DMS153 (cell line): Measurements from ENCODE around the gene CLCA1.
A peak's percentile ranks its signal among the peaks of the same experiment; 100 is the strongest.

Source experiments
- DNase-seq: peaks from one replicate; lab custom pipeline; 2025; lab: John Stamatoyannopoulos, UW

Gene CLCA1

DNA sequence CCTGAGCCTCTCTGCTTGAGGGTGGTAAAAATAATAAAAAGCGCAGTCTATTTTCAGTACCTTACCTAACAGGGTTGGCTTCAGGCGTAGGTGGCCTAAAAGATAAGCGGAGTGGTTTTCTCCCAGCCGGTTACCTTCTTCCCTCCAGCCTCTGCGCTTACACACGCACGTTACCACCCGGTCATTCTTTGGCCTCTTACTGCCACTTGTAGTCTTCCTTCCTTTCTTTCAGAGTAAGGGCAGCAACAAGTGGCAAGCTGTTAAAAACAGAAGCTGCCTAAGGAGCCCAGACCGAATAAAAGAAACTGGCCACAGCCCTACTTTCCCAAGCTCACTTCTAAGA is 35.4 kb downstream of the CLCA1 start:
- no peak for DNase-seq

DNA sequence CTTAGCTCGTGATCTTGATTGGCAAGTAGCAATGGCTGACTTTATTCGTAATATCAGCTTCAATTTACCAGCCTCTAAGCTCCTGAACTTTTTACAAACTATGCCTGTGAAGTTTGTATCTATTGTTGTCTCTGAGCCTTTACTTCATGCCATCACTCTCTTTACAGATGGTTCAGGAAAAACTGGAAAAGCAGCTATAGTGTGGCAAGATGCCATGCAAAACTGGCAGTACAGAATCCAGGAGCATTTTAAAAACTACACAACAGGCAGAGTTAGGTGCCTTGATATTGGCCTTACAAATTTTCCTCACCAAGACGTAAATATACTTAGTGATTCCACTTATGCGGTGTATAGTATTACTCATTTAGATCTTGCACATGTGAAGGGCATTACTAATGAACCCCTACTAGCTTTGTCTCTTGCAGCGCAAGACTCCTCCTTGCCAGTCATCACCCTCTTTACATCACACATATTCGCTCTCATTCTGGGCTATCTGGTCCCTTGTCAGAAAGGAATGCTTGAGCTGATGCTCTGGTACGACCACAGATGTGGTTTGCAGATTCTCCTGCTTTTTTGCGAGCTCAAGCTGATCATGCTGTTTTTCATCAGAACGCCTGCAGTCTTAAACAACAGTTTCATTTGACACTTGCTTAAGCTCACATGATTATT is 36.3 kb downstream of the CLCA1 start:
- DNase-seq, result no peak

DNA sequence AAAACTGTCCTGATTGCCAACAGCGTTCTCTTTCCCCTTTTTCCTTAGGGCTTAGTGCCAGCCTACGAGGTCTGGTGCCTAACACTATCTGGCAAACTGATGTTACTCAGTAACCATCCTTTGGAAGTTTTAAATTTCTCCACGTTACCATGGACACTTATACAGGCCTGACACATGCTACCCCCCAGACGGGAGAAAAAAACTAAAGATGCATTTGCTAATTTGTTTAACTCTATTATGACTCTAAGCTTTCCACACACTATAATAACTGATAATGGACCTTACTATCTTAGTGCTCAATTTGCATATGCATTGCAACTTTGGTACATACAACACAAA is 36.8 kb downstream of the CLCA1 start:
- DNase-seq, result no peak

DNA sequence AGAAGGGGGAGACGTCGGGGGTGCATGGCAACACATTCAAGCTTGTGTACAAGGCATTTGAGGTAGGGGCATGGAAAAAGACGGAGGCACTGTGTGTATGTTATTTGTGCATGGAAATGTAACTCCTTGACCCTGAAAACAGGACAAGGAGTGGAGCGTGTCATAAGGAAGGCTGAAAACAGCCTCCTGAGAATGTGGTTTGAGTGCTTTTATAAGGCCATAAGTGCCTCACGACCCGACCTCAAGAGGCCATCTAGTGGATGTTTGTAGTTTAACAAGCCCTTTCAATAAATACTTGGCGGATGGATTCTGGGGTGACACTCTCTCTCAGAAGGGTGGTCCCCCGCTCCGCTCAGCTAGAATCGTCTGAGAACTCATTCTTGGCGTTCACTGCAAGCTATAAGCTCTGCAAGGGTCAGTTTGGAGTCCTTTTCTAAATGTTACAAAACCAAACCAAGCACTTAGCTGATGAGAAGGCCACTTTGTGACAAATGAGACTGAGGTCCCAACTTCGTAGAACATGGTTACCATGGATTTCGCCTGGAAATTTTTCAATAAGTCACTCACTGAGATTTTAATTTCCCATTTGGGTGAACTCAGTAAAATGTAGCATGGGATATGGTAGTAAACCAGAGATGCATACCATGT is 39.3 kb downstream of the CLCA1 start:
- peak; percentile 23 for DNase-seq

DNA sequence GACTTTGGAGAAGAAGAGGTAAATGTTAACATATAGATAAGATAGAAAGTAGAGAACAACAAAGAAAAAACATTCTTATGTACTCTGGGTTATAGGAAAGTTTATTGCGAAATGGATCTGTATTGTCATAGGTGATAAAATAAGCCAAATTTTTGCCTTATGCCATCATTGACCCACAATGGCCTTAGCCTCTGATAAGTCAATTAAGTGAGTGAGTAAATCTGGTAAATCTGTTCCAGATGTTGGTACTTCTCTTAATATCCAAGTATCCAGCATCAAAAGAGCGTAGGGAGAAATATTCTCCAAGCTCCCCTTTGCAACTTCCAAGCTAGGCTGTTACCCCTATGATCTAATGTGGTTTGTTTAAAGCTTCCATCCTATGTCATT is 39.8 kb downstream of the CLCA1 start:
- DNase-seq, result no peak

DNA sequence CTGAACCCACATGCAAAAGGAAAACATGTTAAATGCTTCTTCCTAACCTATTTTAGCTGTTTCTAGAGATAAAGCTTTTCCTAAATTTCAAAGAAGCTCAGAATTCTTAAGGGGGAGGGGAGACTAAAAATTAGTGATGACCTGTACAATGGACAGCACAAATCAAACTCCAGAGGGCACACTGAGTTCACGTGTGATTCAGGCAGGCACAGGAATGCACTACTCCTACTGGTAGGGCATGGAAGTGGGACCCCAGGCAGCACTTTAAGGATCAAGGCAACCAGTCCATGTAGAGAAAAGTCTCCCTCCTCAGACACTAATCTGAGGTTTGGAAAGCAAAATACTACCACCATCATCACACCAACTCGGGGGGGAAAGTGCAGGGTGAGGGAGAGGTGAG is 46.9 kb downstream of the CLCA1 start:
- DNase-seq, result peak; percentile 12

DNA sequence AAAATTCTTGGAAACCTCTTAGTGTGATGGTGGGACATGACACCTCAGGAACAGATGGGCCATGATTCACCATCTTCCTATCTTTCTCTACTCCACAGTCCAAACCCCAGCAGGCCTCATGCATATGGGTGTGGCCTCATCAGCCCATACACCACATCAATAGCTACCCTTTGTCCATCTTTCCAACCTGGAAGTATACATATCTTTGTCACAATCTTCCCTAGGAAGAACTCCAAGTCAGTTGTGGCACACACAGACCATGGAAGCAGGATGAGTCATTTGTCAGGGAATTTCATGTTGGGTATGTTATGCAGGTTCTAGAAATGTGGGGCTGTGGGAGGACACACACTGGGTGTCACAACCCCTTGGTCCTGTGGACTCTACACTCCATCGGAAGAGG is 47.6 kb downstream of the CLCA1 start:
- DNase-seq, result no peak

DNA sequence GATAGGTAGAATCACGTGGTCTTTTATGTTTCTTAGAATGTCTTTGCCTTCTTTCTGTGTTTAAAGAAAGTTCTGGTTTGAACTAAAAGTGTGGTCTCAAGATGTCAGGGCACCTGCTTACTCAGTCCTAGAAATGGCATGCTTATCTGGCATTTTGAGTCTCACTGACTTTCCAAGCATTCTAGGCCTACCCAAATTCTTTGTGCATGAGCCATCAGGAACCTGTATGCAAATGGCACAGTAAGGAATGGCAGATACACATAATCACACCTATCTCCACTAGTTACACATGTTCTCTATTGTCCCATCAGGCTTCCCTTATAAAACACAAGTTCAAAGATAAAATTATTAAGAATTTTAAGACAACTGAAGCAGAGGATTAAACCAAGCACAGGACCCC is 48.6 kb downstream of the CLCA1 start:
- peak; percentile 1 for DNase-seq

DNA sequence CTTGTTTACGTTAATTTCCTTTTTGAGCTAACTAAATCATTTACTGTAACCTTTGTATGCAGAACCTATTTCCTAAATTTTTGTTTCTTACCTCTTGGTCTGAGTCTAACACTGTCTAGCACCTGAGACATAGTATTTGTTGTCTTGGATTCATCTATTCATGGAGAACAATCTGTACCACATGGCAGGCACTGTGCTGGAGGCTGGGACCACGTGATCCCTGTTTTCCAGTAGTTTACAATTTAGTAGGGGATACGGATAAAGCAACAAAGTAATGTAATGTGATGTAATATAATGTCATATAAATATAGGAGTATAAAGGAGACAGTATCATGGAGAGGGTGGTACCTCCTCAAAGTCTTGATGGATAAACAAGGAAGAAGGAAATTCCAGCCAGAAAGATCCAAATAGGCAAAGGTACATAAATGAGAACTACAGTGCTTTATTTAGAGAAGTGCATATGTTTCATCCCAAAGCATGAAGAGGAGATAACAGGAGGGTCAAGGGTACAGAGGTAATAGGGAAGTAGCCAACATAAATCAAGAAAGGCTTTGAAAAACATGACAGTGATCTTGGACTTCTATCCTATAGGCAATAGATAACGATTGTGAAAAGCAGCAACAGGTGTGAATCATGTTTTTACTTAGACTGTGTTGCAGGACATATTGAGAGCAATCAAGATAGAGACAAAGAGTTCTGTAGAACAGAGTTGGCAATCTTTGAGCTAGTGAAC is 52.2 kb downstream of the CLCA1 start:
- DNase-seq, result no peak

DNA sequence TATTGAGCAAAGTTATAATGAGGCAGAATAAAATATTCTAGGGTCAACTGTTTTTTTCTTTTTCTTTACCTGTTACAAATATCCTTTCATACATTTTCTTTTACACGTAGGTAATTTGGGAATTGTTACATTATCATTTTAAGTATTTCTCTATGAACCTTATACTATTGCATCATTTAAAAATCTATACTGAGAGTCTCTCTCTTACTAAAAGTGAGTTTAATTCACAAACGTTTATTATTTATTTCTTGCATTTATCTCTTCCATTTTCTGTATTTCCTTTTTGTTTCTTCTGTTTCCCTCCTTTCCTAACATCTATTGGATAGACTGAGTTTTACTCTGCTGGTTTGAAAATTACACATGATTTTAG is 52.8 kb downstream of the CLCA1 start:
- no peak for DNase-seq

DNA sequence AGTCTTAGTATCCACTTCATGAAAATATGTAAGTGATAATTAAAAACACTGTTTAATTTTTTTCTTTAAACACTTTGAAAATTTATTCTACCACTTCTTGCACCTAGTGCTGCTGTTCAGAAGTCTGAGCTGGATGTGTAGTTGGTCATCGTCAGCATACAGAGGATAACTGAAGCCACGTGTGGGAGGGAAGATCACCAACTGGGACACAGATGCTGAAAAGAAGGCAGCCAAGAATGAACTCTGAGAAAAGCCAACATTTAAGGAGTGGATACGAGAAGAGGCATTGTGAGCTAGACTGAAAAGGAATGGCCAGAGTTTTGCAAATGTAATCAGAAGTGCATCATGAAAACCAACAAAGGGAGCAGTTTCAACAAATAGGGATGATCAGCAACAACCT is 53.5 kb downstream of the CLCA1 start:
- DNase-seq, result no peak

DNA sequence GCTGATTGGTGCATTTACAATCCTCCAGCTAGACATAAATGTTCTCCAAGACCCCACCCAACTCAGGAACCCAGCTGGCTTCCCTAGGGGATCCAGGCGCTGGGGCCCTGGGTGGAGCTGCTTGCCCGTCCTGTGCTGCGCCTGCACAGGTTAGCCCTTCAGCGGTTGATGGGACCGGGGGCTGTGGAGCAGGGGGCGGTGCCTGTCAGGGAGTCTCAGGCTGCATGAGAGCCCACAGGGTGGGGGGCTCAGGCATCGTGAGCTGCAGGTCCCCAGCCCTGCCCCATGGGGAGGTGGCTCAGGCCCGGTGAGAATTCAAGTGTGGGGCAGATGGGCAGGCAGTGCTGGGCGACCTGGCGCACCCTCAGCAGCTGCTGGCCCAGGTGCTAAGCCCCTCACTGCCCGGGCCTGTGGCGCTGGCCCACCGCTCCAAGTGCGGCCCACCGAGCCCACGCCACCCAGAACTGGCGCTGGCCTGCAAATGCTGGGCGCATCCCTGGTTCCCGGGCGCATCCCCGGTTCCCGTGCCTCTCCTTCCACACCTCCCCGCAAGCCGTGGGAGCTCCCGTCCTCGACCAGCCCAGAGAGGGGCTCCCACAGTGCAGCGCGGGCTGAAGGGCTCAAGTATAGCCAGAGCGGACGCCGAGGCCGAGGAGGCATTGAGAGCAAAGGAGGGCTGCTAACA is 55.1 kb downstream of the CLCA1 start:
- no peak for DNase-seq

DNA sequence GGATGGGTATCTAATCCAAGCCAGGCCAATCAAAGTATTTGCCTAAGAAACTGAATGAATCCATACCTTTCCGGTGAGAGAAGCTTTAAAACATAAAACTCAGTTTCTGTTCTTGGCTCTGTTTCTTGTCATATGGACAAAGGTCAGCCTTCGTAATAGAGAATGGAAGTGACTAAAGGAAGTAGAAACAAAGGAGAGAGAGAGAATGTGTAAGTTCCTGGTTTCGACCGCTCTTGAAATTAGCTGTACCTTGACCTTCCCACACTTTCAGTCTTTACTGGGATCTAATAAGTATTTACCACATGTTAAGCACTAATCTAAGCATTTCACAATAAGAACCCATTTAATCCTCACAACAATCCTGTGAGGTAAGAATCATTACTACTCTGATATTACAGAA is 58.6 kb downstream of the CLCA1 start:
- no peak for DNase-seq

DNA sequence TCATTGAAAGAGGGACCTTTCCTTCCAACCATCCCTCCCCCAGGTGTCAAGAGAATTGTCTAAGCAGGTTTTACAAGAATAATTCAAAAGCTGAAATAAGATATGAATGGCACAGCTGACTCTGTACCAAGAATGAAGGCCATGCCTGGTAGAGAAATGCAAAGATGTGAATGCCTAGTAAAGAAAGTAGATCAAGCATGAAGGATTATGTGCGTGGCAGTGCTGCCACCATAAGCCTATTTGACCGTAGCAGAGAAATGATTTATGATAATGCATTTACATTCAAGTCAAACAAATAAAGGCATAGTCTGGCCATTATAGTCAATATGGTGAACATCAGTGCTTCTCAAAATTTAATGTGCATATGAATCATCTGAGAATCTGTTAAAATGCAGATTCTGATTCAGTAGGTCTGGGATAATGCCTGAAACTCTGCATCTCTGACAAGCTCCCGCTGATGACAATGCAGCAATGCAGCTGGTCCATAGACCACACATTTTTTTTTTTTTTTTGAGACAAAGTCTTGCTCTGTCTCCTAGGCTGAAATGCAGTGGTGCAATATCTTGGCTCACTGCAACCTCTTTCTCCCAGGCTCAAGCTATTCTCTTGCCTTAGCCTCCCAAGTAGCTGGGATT is 61.6 kb downstream of the CLCA1 start:
- DNase-seq, result no peak

DNA sequence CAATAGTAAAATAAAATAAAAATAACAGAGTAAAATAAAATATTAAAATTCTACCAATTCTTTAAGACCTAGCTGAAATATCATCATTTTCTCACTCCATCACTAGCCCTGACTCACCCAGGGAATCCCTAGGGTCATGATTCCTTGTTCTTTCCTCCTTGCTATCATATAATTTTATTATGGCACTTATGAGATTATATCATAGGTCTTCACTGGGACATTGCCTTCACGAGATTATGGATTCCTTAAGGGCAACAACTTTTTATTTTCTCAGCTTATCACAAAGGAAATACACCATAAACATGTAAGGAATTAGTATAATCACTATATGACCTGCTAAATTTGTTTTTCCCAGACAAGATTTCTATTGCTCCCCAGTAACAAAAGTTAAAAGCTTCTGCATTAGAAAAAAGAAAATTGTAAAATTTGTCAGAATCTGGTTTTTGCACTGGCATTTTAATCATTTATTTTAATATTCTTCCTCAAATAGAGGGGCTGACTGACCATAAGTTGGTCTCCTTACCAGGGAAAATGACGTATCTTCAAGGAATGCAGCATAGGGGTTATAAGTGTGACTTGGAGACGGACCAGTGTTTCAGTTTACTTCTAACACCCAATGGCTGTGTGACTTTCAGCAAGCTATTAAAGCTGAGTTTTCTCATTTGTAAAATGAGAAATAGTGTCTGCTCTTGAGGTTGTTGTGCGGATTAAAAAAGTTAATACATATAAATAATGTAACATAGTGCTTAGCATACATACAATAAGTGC is 69.4 kb downstream of the CLCA1 start:
- DNase-seq, result no peak

DNA sequence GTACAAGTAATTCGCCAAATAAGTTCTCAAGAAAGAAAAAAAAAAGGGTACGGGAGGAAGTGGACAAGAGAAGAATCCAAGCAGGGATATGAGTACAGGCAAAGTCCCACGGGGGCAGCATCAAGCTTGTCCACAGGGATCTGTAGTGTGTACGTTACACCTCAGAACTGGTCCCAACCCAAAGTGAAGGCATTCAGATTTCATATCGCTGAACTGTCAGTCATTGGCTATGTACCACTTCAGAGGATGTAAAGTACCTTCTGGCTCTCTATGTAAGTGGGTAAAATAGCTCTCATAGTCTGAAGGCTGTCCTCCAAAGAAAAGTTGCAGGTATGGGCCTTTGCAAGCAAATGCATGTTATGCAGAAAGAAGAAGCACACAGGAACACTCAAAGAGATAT is 70.0 kb downstream of the CLCA1 start:
- DNase-seq, result no peak

DNA sequence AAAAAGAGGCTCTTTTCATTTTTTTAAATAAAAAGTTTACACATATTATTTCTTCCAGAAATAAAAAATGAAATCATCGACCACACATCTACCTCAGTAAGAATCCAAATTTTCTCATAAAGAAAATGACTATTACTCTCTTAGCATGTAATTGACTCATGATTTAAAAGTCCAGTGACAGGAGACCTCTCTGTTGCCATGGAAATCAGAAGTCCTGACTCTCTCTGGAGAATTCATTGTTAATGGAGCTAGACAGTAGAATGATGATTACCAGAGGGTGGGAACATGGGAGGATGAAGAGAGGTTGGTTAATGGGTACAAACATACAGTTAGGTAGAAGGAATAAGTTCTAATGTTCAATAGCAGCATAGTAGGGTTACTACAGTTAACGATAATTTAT is 73.1 kb downstream of the CLCA1 start:
- DNase-seq, result no peak

DNA sequence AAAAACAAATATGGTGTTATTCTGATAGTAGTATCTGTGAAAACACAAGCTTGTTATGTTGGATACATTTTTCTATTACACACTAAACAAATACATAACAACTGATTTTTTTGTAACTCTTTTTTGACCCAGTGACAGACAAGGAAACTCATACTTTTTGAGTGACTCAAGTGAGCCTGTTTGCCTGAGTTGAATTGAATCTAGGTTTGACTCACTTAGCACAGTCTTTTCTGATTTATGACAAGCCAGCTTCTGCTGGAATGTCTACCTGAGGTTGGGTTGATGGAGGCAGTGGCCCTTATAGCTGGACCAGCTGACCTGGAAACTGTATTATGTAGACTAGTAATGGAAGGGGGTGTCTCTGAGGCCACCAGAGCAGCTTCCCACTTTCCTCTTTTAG is 73.9 kb downstream of the CLCA1 start:
- no peak for DNase-seq

DNA sequence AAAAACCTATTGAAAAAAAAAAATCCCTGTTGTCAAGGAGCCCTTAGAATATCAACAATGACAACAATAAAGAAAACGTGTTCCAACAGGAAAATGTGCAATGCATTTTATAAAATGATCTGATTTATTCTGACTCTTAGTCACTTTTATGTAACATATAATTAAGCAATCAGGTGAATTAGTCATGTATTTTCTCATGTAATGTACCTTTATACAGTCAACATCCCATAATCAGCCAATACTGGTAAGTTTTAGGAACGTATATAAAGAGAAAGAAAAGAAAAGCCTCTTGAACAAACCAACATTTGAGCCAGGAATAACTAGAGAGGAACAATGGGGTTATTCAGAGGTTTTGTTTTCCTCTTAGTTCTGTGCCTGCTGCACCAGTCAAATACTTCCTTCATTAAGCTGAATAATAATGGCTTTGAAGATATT is 78.1 kb downstream of the CLCA1 start, which contains the start of gene CLCA4:
CLCA4 (plus strand) TSS at position 292 of the 435 bp plus-strand sequence; CDS start at position 334, 42 bp downstream.
- DNase-seq, result peak; percentile 68

DNA sequence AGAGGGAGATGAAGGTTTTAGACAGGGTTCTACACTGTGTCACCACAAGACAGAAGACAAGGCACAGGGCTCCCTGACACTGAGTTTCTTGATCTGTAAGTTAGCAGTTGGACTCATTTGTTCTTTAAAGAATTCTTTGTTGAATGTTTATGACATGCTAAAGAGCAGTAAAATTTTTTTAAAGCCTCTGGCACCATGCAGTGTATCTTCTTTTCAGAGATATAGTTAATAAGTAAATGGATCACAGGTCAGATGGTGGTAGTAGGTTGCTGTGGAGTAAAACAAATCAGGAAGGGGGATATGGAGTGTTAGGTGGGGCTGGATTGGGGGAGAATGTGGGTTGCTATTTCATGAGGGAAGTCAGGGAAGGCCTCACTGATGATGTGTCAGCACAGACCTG is 80.1 kb downstream of the CLCA1 start:
- no peak for DNase-seq
